ENCODE measurements around the gene POU2F1.

DNA sequence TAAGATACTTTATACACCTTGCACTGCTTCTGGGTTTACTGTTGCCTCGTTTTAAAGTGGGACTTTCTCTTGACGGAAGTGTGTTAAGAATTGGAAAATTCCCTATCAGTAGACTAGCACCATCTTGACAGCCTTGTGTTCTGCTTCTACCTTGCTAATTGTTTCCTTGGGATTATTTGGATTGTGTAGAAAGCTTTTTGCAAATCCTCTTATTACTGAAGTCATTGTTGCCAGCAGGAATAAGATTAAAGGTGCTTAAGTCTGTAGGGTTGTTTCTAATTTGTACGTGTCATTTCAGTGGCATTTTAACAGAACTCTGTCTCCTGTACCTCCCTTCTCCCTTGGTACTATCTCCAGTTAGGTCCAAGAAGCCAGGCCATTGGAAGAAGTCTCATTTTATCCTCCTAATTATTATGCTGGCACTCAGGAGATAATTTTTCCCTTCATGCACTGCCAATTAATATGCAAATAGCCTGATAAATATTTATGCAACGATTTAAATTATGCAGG, 107.7 kb downstream of the POU2F1 start:
- TF ChIP-seq, protein P1, sequence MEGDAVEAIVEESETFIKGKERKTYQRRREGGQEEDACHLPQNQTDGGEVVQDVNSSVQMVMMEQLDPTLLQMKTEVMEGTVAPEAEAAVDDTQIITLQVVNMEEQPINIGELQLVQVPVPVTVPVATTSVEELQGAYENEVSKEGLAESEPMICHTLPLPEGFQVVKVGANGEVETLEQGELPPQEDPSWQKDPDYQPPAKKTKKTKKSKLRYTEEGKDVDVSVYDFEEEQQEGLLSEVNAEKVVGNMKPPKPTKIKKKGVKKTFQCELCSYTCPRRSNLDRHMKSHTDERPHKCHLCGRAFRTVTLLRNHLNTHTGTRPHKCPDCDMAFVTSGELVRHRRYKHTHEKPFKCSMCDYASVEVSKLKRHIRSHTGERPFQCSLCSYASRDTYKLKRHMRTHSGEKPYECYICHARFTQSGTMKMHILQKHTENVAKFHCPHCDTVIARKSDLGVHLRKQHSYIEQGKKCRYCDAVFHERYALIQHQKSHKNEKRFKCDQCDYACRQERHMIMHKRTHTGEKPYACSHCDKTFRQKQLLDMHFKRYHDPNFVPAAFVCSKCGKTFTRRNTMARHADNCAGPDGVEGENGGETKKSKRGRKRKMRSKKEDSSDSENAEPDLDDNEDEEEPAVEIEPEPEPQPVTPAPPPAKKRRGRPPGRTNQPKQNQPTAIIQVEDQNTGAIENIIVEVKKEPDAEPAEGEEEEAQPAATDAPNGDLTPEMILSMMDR (IDR thresholded peaks at IDR 0.05), result no peak
- TF ChIP-seq POLR2A (IDR thresholded peaks at IDR 0.05) (no peak), POLR2AphosphoS5 (IDR thresholded peaks at IDR 0.05) (no peak), EP300 (IDR thresholded peaks at IDR 0.05) (no peak)

Measured in suprapubic skin (tissue), 4 donors.